ENCODE measurements around the gene PASK. TPM values are rescaled to one million over a fixed set of nuclear protein-coding genes. Genes with fewer than 3 reads are reported as not detected.
A peak's percentile ranks its signal among the peaks of the same experiment; 100 is the strongest.

PASK gene
- total RNA-seq, 3 donors from 2014 or later: 6.8 to 25.5 (median 20.6) TPM

DNA sequence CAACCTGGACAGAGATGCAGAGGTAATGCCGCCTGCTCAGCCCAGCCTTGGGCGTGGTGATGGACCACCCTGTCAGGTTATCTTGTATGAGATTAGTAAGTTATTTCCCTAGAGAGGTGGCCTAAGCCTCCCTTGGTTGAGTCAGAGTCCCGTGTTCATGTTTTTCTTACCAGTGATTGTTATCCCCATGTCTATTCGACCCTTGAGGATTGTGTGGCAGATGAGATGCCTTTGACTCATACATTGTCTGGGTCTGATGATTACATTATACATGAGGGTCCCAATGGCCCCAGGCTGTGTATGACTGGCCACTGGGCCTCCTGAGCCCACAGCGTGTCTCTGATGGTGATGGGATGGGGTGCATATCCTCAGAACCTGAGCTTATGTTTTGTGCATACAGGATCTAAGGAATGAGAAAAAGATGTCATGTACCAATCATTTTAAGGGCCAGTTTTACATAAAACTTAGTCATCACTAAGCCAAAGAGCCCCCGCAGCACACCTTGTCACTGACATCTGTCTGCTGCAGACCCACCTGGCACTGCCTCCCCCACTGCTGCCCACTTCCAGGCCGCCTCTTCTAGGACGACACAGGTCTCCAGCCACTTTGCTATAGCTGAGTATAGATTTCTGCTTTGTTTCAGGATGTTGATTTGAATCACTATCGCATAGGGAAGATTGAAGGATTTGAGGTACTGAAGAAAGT is 8.7 kb upstream of the PASK start:
- intact Hi-C loops (cut with DNase I, micrococcal nuclease): no loop called here
- peaks cover 3% of the 10 kb centered on the region for H3K36me3 ChIP-seq (ENCODE audit: low read depth)
- DNase-seq: no peak
- TF ChIP-seq, protein P1, sequence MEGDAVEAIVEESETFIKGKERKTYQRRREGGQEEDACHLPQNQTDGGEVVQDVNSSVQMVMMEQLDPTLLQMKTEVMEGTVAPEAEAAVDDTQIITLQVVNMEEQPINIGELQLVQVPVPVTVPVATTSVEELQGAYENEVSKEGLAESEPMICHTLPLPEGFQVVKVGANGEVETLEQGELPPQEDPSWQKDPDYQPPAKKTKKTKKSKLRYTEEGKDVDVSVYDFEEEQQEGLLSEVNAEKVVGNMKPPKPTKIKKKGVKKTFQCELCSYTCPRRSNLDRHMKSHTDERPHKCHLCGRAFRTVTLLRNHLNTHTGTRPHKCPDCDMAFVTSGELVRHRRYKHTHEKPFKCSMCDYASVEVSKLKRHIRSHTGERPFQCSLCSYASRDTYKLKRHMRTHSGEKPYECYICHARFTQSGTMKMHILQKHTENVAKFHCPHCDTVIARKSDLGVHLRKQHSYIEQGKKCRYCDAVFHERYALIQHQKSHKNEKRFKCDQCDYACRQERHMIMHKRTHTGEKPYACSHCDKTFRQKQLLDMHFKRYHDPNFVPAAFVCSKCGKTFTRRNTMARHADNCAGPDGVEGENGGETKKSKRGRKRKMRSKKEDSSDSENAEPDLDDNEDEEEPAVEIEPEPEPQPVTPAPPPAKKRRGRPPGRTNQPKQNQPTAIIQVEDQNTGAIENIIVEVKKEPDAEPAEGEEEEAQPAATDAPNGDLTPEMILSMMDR (IDR thresholded peaks at IDR 0.05): no peak
- H3K4me3 ChIP-seq: no peak overlapping the region
- no peak for ATAC-seq
- no peaks in the 10 kb centered on the region for H3K9me3 ChIP-seq
- H3K4me1 ChIP-seq (ENCODE audit: low read depth): no peaks in the 10 kb centered on the region

DNA sequence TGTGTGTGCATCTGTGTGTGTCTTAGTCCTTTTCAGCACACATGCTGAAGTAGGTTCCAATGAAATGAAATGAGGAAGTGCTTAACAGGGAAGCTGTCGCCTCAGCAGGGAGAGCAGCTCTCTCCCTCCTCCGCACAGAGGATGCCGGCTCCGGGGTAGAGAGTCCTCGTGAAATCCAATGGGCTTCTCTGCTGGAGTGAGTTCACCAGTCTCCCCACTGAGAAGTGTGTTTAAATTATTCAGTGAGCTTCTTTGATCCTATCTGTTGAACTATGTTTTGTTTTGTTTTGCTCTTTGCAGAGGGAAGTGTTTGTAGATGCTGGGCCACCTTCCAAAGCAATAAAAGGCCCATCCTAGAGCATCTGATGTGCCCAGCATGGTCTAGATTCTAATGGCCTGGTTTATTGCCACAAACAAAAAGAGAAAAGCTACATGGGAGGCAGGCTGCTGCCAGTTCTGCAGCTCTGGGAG is 7.7 kb upstream of the PASK start:
- Histone ChIP-seq H3K4me3 (no peak overlapping the region), H3K36me3 (ENCODE audit: low read depth) (peaks cover 3% of the 10 kb centered on the region), H3K9me3 (no peaks in the 10 kb centered on the region), H3K4me1 (ENCODE audit: low read depth) (no peaks in the 10 kb centered on the region)
- TF ChIP-seq, protein P1 (IDR thresholded peaks at IDR 0.05): no peak
- intact Hi-C loops (cut with DNase I, micrococcal nuclease): no loop called here
- ATAC-seq (peak; percentile 28), DNase-seq (no peak)

DNA sequence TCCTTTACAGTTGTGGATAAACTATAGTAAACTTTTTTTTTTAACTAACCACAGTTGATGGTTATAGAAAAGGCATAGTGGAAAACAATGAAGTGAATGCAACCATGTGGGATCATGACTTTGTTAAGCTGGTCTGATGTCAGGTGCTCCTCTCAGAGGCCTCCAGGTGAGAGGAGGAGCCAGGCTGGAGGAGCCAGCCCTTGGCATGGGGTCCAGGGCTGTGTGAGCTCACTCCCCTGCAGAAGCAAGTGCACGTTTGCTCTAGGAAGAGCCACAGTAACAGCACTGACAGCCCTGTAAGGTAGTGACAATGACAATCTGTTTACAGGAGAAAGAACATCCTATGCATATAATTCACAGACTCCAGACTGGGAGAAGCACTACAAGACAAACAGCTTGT is 6.7 kb upstream of the PASK start:
- peaks cover 6% of the 10 kb centered on the region for H3K4me1 ChIP-seq (ENCODE audit: low read depth)
- H3K36me3 ChIP-seq (ENCODE audit: low read depth): peaks cover 3% of the 10 kb centered on the region
- no peak overlapping the region for H3K4me3 ChIP-seq
- no peak for ATAC-seq
- TF ChIP-seq, protein P1 (IDR thresholded peaks at IDR 0.05): no peak
- no peak for DNase-seq
- H3K9me3 ChIP-seq: no peaks in the 10 kb centered on the region
- intact Hi-C loops (cut with DNase I, micrococcal nuclease): no loop called here

DNA sequence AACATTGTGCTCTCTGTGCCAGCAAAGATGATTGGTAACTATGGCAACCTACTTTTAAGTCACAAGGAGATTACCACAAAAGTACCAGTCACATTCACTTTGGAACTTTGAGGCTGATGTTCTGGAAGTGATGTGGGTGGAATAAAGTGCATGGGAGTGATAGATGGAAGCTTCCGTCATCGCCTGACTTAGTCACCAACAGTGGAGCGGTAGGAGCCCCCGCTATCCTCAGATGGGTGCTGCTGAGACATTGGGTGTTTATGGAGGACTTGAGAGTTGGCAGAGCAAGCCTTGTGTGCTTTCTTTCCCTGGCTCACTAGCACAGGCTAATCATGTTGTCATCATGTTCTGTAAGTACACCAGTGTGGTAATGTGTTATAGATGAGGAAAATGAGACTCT is 5.6 kb upstream of the PASK start:
- Histone ChIP-seq H3K4me3 (no peak overlapping the region), H3K9me3 (no peaks in the 10 kb centered on the region), H3K4me1 (ENCODE audit: low read depth) (peaks cover 7% of the 10 kb centered on the region), H3K36me3 (ENCODE audit: low read depth) (peaks cover 3% of the 10 kb centered on the region)
- DNase-seq (no peak), ATAC-seq (no peak)
- intact Hi-C loops (cut with DNase I, micrococcal nuclease): no loop called here
- TF ChIP-seq, protein P1 (IDR thresholded peaks at IDR 0.05): no peak

DNA sequence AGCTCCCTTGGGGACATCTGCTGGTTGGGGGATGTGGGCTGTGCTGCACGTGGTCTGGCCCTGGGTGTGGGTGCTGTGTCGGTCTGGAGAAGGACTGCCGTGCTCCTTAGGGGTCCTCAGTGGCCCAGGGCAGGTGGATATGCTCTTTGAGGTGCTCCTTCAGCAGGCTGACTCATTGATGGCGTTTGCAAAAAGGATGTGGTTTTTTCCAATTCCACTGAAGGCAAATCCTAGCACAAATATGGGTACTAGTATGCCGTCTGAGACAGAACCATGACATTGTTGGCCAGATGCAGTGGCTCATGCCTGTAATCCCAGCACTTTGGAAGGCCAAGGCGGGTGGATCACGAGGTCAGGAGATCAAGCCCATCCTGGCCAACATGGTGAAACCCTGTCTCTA is 4.3 kb upstream of the PASK start:
- H3K4me1 ChIP-seq (ENCODE audit: low read depth): peaks cover 7% of the 10 kb centered on the region
- no peak for ATAC-seq
- no peaks in the 10 kb centered on the region for H3K9me3 ChIP-seq
- DNase-seq: no peak
- peaks cover 3% of the 10 kb centered on the region for H3K36me3 ChIP-seq (ENCODE audit: low read depth)
- intact Hi-C loops (cut with DNase I, micrococcal nuclease): no loop called here
- no peak overlapping the region for H3K4me3 ChIP-seq
- TF ChIP-seq, protein P1 (IDR thresholded peaks at IDR 0.05): no peak
